Retinal pigment epithelial cell (primary cell): Measurements from ENCODE around the gene GOLGA1.

Experiments used
- DNase-seq: peaks from one replicate; pipeline ENCODE4 v3.0.0-alpha.2; 2010; ENCODE audit warnings: low read depth
- H3K4me3 ChIP-seq: 2 replicates; pipeline ENCODE4 v1.5.1; 2011; ENCODE audit warnings: mild to moderate bottlenecking, low read length, control low read depth, moderate library complexity
- TF ChIP-seq, protein P1 (sequence below): conservative IDR thresholded peaks from 2 replicates; pipeline ENCODE4 v1.5.1; 2011; ENCODE audit warnings: low read depth, low read length, control low read depth, inconsistent platforms

GOLGA1 gene

DNA sequence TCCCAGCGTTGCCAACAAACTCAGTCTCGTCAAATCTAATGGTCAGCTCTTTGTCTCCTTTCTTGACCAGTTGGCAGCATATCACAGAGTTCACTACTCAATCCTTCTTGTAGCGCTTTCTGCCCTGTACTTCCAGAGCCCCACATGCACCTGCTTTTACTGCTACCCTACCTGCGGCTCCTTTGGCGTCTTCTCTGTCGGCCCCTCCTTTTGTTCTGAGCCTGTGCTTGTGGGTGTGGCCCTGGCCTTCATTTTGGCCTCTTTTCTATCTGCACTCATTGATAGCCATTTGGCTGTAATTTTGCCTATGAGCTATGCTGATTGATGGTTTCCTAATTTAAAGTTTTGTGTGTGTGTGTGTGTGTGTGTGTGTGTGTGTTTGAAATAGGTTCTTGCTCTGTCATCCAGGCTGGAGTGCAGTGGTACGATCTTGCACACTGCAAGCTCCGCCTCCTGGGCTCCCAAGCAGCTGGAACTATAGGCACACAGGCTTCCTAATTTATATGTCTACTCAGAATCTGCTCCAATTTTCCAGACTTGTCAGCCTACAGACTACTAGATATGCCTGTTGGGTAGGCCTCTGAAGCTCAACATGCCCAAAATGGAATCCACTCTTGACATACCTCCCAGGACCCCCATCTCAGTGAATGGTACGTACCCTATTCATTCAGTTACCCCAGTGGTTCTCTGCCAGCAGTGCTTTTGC, 46.7 kb downstream of the GOLGA1 start:
- H3K4me3 ChIP-seq, result no peak overlapping the region
- no peak for DNase-seq
- TF ChIP-seq, protein P1, sequence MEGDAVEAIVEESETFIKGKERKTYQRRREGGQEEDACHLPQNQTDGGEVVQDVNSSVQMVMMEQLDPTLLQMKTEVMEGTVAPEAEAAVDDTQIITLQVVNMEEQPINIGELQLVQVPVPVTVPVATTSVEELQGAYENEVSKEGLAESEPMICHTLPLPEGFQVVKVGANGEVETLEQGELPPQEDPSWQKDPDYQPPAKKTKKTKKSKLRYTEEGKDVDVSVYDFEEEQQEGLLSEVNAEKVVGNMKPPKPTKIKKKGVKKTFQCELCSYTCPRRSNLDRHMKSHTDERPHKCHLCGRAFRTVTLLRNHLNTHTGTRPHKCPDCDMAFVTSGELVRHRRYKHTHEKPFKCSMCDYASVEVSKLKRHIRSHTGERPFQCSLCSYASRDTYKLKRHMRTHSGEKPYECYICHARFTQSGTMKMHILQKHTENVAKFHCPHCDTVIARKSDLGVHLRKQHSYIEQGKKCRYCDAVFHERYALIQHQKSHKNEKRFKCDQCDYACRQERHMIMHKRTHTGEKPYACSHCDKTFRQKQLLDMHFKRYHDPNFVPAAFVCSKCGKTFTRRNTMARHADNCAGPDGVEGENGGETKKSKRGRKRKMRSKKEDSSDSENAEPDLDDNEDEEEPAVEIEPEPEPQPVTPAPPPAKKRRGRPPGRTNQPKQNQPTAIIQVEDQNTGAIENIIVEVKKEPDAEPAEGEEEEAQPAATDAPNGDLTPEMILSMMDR, result no peak

DNA sequence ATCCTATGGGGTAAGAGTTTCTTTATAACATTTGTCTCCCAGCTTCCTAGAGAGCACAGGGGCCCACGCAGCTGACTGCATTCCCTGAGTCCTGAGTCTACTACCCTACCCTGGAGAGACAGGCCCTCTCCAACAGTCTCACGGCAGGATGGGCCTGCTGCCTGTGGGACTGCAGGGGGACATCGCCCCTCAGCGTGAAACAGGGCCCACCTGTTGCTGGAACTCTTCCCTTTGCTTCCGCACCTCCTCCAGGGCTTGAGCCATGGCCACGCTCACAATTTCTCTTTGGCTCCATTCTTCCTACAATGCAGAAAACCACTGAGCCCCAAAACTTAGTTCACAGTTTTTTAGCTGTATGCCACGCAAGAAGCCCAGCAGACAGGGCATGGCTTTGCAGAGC, 50.7 kb downstream of the GOLGA1 start:
- TF ChIP-seq, protein P1, result no peak
- no peak for DNase-seq
- H3K4me3 ChIP-seq, result no peak overlapping the region

DNA sequence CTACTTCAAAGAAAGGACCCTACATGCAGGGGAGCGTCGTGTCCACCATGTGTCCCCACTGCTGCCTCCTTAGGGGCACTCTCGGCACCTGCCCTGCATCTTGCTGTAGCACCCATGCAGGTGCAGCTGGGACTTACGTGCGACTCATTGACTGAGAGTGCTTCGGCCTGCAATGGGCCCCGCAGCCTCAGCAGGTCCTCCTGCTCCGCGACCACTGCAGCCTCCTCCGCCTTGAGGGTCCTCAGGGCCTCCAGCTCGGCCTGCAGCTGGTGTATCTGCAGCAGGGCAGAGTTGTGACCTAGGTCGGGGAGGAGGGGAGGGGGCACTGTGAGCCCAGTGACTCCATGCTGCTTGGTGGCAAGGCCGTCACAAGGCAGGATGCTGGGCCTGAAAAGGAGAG, 51.9 kb downstream of the GOLGA1 start:
- TF ChIP-seq, protein P1, result no peak
- no peak overlapping the region for H3K4me3 ChIP-seq
- DNase-seq, result no peak

DNA sequence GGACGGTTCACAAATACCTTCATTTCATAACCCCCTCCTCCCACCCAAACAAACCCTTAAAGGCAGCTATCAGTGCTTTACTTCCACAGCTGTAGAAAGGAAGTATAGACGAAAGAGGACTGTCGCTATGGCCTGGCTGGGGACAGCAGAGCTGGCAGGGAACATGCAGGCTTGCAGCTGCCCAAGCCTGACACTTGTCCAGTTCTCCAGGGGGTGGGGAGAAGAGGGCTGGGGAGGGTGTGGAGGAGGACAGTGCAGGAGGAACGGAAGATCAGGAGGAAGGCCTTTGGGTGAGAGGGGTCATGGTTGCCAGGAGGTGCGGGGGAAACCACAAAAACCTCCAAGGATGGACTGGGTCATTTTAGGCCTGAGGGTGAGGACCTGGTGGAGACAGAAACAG, 53.1 kb downstream of the GOLGA1 start:
- no peak for DNase-seq
- H3K4me3 ChIP-seq, result no peak overlapping the region
- TF ChIP-seq, protein P1, result no peak

DNA sequence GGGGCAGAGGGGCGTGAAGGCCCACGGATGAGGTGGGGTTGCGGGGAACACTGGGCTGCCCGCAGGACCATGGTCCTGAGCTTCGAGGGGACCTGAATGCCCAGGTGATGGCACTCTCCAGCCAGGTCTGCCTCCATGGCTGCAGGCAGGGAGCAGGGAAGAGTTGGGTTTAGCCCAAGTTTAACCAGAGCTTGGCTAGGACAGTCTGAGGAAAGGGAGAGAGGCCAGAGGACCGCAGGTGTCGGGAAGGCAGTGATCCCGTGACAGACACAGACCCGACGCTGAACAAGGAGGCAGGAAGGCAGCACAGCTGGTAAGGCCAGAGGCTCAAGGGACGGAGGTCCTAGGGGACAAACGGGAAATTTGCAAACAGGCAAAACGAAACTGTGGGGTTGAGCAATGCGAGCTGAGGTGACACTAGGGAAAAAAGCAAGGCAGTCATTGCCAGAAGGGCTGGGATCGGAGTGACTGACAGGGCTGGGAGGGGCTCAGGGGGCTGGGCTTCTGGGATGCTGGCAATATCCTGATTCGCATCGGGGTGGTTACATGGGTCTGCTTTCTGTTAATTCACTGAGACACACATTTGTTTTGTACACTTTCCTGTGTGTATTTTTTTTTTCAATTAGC, 53.9 kb downstream of the GOLGA1 start:
- TF ChIP-seq, protein P1, result no peak
- no peak for DNase-seq
- H3K4me3 ChIP-seq, result no peak overlapping the region

GRCh38 chr9:124886461-124886860, 54.4 kb downstream of the GOLGA1 start:
- TF ChIP-seq, protein P1, result no peak
- DNase-seq, result no peak
- H3K4me3 ChIP-seq, result no peak overlapping the region

DNA sequence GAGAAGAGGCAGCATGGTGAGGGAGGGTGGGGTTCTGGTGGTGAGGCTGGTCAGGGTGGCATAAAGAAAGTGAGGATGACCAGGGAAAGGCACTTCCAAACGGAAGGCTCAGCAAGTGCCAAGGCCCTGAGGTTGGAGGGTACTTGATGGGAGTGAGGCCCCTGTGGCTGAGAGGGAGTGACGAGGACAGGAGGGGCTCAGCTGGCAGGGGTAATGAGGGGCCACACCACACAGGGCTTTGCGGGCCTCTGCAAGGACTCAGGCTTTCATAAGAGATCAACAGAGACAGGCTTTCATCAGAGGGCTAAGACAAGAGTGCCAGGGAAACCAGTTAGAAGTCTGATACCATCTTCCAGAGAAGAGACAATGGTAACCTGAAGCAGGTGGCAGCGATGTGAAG, 55.3 kb downstream of the GOLGA1 start:
- H3K4me3 ChIP-seq, result no peak overlapping the region
- no peak for DNase-seq
- TF ChIP-seq, protein P1, result no peak
